ENCODE results near the gene PCNX4. TPM values are rescaled to one million over a fixed set of nuclear protein-coding genes. Genes with fewer than 3 reads are reported as not detected.

The PCNX4 gene
- total RNA-seq, 2 donors from 2014 or later, result 37.6 to 71.2 TPM

GRCh38 chr14:60114881-60115280 is 23.2 kb downstream of the PCNX4 start:
- no peaks in the 10 kb centered on the region for H3K9me3 ChIP-seq
- peaks cover 0 to 12% of the 10 kb centered on the region in 2 donors for H3K36me3 ChIP-seq (replicated peaks in 1 of 2; ENCODE audit: insufficient read depth in 1 of 2, low read depth in 2 of 2)
- ATAC-seq (no peak), DNase-seq (no peak)
- WGBS, 2 donors, result 0% methylated on average over 1 of the region's 1 CpG
- H3K4me3 ChIP-seq, result no peak overlapping the region
- intact Hi-C loops (cut with DNase I), result no loop called here
- TF ChIP-seq POLR2A (IDR thresholded peaks at IDR 0.05), result no peak
- TF ChIP-seq CTCF (IDR thresholded peaks at IDR 0.05), result no peak
- no peaks in the 10 kb centered on the region for H3K27me3 ChIP-seq
- no peaks in the 10 kb centered on the region for H3K4me1 ChIP-seq
- H3K27ac ChIP-seq, result no peak overlapping the region

- peaks cover 0 to 12% of the 10 kb centered on the region in 2 donors for H3K36me3 ChIP-seq (replicated peaks in 1 of 2; ENCODE audit: insufficient read depth in 1 of 2, low read depth in 2 of 2)
- no peak overlapping the region for H3K27ac ChIP-seq
- ATAC-seq, result no peak
- no peaks in the 10 kb centered on the region for H3K9me3 ChIP-seq
- intact Hi-C loops (cut with DNase I), result no loop called here
- WGBS, 2 donors, result 62 to 71% methylated on average over 4 of the region's 4 CpGs
- H3K4me3 ChIP-seq, result no peak overlapping the region
- no peak for TF ChIP-seq CTCF (IDR thresholded peaks at IDR 0.05)
- TF ChIP-seq POLR2A (IDR thresholded peaks at IDR 0.05), result no peak
- no peak for DNase-seq
- no peaks in the 10 kb centered on the region for H3K4me1 ChIP-seq
- H3K27me3 ChIP-seq, result no peaks in the 10 kb centered on the region
These were observed 24.5 kb downstream of the PCNX4 start for GRCh38 chr14:60116181-60116580.

GRCh38 chr14:60125918-60126317 is 34.2 kb downstream of the PCNX4 start:
- H3K27me3 ChIP-seq, result no peaks in the 10 kb centered on the region
- no peak for ATAC-seq

GRCh38 chr14:60133487-60133886 is 41.8 kb downstream of the PCNX4 start:
- H3K9me3 ChIP-seq, result no peaks in the 10 kb centered on the region
- H3K4me1 ChIP-seq, result no peaks in the 10 kb centered on the region
- 92 to 93% methylated on average over 2 of the region's 2 CpGs for WGBS, 2 donors
- no peak for ATAC-seq
- no peak overlapping the region for H3K4me3 ChIP-seq
- H3K36me3 ChIP-seq (replicated peaks in 1 of 2; ENCODE audit: insufficient read depth in 1 of 2, low read depth in 2 of 2), result no peaks in the 10 kb centered on the region
- intact Hi-C loops (cut with DNase I), result no loop called here
- DNase-seq, result no peak
- TF ChIP-seq POLR2A (IDR thresholded peaks at IDR 0.05), result no peak
- TF ChIP-seq CTCF (IDR thresholded peaks at IDR 0.05), result no peak
- H3K27ac ChIP-seq, result no peak overlapping the region
- no peaks in the 10 kb centered on the region for H3K27me3 ChIP-seq

More at GRCh38 chr14:60125918-60126317, 34.2 kb downstream of the PCNX4 start:
- H3K27ac ChIP-seq, result no peak overlapping the region
- TF ChIP-seq CTCF (IDR thresholded peaks at IDR 0.05) (no peak), POLR2A (IDR thresholded peaks at IDR 0.05) (no peak)
- H3K36me3 ChIP-seq (replicated peaks in 1 of 2; ENCODE audit: insufficient read depth in 1 of 2, low read depth in 2 of 2), result peaks cover 3 to 26% of the 10 kb centered on the region in 2 donors
- H3K4me3 ChIP-seq, result no peak overlapping the region
- no peaks in the 10 kb centered on the region for H3K9me3 ChIP-seq
- DNase-seq, result no peak
- intact Hi-C loops (cut with DNase I), result no loop called here
- no peaks in the 10 kb centered on the region for H3K4me1 ChIP-seq

- 94% methylated on average over 3 of the region's 3 CpGs for WGBS, 2 donors
- no peak overlapping the region for H3K27ac ChIP-seq
- ATAC-seq (no peak), DNase-seq (no peak)
- TF ChIP-seq POLR2A (IDR thresholded peaks at IDR 0.05) (no peak), CTCF (IDR thresholded peaks at IDR 0.05) (no peak)
- intact Hi-C loops (cut with DNase I), result no loop called here
- no peaks in the 10 kb centered on the region for H3K27me3 ChIP-seq
- H3K36me3 ChIP-seq (replicated peaks in 1 of 2; ENCODE audit: insufficient read depth in 1 of 2, low read depth in 2 of 2), result no peaks in the 10 kb centered on the region
- no peaks in the 10 kb centered on the region for H3K9me3 ChIP-seq
- H3K4me1 ChIP-seq, result no peaks in the 10 kb centered on the region
- no peak overlapping the region for H3K4me3 ChIP-seq
These were observed 43.0 kb downstream of the PCNX4 start for GRCh38 chr14:60134702-60135101.

Data from body of pancreas (tissue), 4 donors.